NCI-H1930 (cell line): ENCODE data around the gene ZNF79.

Source experiments
- DNase-seq, 2 experiments: peaks; one replicate each; lab custom pipeline; 2025; lab: John Stamatoyannopoulos, UW

ZNF79 gene

DNA sequence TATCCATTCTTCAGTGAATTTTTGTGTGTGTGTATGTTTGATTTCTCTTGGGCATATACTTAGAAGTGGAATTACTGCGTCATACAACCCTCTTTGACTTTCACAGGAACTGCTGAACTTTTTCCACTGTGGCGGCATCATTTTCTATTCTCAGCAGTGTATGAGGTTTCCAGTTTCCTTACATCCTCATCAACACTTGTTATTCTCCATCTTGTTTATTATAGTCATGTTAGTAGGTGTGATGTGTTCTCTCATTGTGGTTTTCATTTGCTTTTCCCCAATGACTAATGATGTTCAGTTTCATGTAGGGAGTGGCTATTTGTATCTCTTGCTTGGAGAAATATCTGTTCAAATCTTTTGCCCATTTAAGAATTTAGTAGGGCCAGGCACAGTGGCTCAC lies 2.6 kb downstream of the ZNF79 start:
- DNase-seq, result no peak

- DNase-seq, result no peak
These were observed 4.2 kb downstream of the ZNF79 start for GRCh38 chr9:127428348-127428747.

DNA sequence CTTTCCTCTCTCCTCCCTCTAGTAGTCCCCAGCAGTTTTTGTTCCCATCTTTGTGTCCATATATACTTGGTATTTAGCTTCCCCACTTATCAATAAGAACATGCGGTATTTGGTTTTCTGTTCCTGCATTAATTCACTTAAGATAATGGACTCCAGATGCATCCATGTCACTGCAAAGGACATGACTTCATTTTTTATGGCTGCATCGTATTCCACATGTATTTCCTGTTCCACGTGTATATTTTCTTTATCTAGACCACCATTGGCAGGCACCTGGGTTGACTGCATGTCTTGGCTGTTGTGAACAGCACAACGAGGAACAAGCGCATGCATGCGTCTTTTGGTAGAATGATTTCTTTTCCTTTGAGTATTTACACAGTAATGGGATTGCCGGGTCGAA lies 6.2 kb downstream of the ZNF79 start:
- no peak for DNase-seq

DNA sequence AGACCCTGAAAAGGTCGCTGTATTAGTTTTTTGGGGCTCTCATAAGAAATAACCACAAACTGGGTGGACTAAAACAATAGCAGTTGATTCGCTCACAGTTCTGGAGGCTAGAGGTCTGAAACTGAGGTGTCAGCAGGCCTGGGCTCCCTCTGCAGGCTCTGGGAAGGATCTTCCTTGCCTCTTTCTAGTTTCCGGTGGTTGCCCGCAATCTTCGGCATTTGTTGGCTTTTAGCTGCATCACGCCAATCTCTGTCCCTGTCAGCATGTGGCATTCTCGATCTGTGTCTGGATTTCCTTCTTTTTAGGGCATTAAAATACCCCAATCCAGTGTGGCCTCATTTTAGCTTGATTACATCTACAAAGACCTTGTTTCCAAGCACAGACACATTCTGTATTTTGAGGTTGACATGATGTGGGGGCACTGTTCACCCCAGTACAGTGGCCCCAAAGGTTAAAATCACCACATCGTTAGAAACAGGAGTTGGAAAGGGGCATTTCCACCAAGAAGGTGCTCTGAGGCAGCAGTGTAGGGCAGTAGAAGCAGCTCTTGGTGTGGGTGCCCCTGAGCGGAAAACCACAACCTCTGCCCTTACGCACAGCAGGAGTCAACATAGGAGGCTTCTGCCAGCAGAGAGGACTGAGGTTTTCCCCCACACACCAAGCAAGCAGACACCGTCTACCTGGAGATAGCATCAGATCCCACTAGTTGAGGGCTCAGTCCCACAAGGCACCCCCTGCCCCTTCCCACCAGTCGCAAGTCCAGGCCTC lies 13.5 kb downstream of the ZNF79 start:
- no peak for DNase-seq

DNA sequence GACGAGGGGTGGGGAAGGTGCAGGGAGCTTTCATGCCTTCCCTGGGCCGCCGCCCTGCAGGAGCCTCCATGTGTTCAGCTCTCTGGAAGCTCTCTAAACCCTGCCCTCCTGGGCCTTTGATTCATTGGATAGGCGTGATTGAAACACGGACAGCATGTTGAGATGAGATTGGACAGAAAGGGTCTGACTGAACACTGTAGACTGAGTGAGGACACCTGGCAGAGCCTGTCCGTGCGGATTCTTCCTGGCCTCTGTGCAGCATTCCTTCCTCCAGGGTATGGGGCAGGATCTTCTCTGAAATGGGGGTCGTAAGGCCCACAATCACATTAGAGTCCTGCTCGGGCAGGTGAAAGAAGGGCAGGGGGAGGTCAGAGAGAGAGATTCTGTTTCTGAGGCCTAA lies 14.2 kb downstream of the ZNF79 start:
- DNase-seq, result no peak

GRCh38 chr9:127444283-127444920 lies 20.2 kb downstream of the ZNF79 start:
- DNase-seq, result no peak

DNA sequence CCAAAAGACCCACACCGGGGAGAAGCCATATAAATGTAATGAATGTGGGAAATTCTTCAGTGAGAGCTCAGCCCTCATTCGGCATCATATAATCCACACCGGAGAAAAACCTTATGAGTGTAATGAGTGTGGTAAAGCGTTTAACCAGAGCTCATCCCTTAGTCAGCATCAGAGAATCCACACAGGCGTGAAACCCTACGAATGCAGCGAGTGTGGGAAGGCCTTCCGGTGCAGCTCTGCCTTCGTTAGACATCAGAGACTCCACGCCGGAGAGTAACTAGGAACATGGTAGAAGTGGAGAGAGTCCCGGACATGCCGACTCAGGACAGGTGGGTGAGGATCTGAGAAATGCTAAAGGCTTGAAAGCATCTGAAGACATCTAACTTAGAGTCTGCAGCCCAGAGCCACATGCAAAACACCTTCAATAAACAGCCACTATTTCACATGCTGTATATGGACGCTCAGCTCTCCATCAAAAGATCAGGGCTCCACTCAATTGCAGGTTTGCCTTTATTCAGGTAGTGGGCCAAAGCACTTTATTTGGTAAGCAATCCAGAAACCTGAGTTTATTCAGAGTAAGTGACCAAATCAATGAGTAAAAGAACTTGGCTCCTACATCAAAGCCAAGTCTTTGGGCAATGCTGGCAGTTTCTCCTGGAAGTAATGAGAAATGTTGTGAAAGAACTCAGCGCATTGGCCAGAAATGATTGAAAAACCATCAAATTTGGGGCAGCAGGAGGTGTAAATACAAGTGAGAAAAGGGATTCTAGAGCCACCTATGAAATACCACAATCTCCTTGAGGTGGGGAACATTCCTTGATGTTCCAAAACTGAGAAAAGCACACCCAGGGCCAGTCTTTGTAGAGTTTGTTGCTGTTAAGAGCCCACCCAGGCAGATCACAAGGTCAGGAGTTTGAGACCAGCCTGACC lies 21.0 kb downstream of the ZNF79 start:
- DNase-seq, result no peak

GRCh38 chr9:127445851-127446712 lies 21.9 kb downstream of the ZNF79 start:
- no peak for DNase-seq

DNA sequence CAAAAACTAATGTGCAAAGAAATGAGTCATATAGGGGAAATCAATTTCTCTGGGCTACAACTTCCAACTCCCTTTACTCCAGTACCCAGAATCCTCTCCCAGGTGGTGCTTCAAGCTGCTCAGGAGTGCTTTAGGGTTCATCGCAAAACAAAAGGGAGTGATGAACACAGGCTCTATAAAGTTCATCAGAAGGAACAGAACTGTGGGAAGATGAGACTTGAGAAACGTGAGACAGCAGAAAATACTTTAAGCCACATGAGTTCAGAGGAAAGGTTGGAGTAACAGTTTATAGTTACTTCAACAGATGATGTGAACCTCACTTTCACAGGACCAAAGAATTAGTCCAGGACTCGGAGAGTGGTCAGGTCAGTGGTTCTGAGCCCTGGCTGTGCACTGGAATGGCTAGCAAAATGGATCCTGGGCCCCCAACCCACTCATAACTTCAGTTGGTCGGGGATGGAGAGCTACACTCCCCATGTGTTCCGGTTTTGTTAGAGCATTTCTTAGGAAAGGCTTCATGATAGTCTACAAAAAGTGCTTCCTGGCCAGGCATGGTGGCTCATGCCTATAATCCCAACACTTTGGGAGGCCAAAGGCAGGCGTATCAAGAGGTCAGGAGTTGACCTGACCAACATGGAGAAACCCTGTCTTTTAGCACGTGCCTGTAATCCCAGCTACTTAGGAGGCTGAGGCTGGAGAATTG lies 22.7 kb downstream of the ZNF79 start:
- DNase-seq, result no peak

DNA sequence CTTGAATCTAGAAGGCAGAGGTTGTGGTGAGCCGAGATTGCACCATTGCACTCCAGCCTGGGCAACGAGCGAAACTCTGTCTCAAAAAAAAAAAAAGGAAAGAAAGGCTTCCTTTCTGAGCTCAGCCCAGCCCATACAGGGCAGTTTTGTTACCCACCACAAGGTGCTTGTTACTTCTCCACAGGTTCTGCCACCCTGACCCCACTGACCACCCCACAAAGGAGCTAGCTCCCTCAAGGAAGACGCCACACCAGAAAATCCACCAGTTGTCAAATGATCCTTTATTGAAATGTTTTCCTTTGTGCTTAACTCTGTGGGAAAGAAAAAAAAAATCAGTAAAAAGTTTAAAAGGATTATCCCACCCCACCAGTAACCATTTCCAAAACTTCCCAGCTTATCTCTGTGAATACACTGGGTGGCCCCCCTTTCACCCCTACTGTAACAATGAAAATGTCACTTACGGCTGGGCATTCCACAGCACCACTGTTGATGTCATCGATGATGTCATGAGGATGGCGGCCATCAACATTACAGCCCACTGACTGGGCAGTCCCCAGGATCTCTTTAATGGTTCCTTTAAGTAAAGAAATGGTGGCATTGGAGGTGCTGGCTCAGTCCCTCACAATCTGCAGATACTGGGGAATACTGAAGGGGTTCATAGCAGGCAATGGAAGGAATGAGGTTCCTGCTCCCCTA lies 23.4 kb downstream of the ZNF79 start:
- no peak for DNase-seq

- no peak for DNase-seq
These were observed 24.1 kb downstream of the ZNF79 start for GRCh38 chr9:127448112-127448805.

DNA sequence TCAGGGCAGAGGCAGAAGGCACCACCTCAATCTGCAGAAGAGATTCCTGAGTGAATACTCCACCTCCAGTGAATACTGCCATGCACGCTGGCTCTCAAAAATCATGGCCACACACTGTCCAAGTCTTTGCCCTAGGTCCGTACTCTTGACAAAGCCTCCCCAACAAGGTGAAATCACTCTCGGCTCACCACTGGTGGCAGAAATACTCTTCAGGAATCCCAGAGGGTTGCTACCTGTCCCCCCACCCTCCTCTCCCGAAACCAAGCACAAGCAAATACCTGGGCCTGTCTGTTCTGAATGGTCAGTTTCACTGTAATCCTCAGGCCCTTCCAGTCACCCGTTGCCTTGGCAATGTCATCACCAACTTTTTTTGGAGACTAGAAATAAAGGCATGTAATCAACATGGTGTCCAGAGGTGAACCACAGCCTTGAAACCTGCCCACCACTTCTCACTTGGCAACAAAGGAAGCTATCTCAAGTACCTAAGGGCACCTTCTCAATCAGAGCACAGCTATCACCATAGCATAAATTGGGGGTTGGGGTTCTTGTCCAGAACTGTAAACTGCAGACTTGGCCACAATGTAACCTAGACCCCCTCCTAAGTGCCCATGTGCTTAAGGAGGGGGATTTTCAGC lies 25.3 kb downstream of the ZNF79 start:
- no peak for DNase-seq

DNA sequence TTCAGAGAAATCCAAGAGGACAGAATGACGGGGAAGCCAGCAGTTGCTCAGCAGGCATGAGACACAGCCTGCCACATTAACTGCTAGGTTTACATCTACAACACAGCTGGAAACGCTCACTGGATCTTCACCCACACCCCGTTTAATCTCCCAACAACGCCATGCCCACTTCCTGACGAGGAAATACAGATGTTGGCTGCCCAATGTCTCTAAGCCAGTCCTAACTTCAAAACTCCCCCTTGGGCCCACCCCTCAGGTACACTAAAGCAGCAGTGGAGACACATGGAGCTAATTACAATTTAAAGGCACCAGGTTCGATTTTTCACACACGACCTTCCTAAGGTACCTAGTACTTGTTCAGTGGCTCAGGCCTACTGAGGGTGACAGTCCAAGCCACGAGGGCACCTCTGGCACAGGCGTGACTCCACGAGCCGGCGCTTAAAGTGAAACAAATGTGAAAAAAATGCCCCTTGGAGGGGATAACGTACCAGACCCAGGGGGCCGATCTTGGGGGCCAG lies 26.1 kb downstream of the ZNF79 start:
- no peak for DNase-seq

DNA sequence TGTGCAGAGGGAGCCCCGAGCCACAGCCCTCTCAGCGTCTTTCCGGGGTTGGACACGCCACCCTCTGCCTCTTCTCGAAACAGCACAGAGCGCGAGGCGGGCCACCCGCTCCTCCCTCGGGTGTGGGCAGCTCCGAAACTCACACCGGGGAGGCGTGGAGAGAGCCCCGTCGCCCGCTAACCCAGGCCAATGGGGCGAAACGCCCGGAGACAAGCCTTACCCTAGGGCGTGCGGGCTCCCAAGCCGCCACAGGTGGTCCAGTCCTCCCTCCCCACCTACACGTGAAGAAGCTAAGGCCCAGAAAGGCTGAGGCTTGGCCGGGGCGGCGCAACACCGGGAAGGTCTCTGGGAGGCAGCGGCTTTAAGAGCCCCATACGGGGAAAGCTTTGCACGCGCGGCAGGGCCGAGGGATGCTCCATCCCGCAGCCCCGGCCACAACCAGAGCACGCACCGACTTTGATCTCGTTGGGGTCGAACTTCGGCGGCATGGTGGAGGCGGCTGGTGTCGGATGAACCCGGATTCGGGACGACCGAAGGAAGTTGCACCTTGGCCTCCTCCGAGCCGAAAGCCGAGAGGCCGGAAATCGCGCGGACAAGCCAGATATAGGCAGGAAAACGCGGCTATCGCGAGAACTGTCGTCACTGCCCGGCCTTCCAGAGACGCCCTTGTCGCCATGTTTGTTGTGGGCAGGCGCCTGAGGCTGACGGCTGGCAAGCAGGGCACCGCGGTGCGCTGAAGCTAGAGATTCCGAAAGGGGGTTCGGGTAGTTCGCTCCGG lies 26.8 kb downstream of the ZNF79 start, which contains the start of the genes LRSAM1 and RPL12:
Gene LRSAM1 (plus strand): TSS at position 681 of the 778 bp plus-strand sequence. CDS start 3,018 bp downstream, outside the sequence.
Gene RPL12 (minus strand): TSS at position 577 of the 778 bp plus-strand sequence. CDS start 89 bp downstream, at position 488.
- peak; percentile 86 to 94 for DNase-seq

GRCh38 chr9:127451608-127451857 lies 27.4 kb downstream of the ZNF79 start:
- DNase-seq, result no peak

DNA sequence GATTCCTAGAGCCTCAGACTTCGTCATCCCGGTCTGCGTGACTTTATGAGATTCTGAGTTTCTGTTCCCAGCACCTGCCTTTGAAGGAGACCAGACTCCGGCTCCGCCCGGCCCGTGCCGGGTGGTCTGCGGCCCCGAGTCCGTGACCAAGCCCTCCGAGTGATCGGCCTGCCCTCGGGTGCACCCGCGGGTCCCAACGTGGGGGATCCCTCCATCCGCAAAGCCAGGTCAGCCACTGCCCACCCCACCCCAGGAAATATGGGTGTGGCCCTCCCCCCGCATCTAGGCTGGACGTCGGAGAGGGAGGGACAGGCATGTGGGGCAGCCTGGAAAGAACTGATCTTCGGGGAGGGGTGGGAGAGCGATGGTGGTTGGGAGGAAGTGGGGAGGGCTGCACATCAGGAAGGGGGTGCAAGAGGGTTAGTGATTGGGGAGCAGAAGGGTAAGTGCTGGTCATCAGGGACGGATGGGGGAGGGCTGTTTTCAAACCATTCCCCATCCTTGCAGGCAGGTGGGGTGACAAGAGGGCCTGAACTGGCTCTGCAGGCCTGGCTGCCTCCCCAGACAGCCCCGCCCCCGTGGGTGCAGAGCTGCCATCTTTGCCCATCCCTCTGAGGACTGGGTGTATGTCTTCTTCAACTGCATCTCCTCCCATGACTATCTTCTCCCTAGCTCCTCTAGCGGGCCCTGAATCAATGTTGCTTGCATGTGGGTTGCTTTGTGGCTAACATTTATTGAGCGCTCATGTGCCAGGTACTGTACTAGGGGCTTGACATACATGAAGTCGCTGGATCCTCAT lies 27.9 kb downstream of the ZNF79 start:
- DNase-seq, result no peak

GRCh38 chr9:127452691-127453090 lies 28.5 kb downstream of the ZNF79 start:
- no peak for DNase-seq
